GM19395 (cell line): ENCODE data around the gene SERPINH1.

ENCODE experiments used
- ATAC-seq: cut with Tn5 transposase; IDR thresholded peaks from one replicate; pipeline ENCODE4 v1.9.1; 2021; ENCODE audit warnings: mild to moderate bottlenecking, moderate library complexity; ENCODE audit not compliant: unreplicated experiment

Gene SERPINH1

DNA sequence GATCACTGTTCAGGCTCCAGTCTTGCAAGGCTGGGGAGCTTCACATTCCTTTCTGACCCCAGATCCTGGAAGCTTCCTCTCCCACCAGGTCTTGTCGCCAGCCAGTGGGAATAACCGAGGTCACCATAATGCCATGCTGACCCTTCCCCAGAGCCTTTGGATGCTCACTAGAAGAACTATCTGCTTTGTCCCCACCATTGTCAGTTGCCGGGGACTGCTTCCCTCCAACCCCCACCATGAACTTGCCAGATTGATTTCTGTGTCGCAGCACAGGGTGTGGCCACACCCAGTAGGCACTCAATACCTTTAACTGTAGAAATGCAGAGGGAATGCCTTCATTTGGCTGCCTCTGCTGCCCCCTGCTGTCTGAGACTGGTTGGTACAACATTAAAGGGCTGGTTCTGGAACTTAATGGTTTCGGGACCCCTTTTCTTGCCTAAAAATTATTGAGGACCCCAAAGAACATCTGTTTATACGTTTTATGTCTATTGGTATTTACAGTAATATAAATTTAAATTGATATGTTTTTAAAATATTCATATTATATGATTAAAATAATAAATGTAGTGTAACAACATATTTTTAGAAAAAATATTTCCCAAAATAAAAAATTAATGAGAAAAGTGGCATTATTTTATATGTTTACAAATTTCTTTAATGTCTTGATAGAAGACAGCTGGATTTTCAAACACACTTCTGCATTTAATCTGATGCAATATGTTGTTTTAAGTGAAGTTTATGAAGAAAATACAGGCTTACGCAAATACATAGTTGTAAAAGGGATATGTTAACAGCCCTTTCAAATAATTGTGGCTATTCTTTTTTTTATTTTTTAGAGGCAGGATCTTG, 29.6 kb upstream of the SERPINH1 start:
- peak; percentile 49 for ATAC-seq

DNA sequence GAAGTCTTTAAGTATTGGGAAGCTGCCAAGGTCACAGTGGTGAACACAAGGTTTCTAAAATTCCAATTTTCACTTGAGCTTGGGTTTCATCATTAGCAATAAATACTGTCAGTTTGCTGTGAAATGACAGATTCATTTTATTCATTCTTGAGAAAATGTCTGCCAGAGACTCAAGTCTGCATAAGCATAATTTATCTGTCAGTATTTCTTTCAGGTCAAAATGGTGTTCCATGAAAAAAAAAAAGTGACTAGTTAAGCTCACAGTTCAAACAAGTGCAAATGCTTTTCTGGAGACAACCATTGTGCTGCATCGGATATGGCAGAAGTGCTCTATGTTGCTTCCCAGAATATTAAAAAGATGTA, 28.2 kb upstream of the SERPINH1 start:
- ATAC-seq, result no peak

DNA sequence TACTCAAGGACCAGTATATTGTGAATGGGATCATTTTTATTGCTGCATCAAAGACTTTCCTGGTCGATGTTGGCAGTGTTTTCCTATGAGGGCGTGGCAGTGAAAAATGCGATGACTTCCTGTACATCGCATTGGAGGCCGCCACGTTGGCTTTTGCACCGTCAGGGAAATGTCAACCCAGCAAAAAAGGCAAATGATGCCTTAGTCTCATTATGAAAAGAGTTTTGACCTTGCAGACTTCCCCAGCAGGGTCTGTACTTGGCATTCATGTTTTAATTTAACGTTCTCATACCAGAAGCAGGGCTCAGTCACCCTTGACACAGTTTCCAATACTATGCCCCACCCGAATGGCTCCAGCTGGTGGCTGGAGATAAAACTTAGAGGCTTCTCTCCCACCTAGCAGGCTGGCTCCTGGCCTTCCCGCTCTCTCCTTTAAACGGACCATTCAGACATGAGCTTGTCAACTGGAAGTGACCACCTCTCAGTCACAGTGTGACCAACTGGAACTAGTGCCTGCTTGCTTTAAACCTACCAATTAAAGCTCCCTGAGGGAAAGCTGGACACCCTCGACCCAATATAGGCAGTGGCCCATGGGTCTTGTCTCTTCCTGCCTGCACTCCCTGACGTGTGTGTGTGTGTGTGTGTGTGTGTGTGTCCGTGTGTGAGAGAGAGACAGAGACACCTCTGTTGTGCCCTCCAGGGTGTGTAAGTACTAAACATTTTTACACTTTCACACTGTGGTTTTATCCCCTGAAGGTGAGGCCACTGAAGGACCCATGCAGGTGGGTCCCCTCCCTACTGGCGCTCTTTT, 27.6 kb upstream of the SERPINH1 start:
- ATAC-seq, result no peak

DNA sequence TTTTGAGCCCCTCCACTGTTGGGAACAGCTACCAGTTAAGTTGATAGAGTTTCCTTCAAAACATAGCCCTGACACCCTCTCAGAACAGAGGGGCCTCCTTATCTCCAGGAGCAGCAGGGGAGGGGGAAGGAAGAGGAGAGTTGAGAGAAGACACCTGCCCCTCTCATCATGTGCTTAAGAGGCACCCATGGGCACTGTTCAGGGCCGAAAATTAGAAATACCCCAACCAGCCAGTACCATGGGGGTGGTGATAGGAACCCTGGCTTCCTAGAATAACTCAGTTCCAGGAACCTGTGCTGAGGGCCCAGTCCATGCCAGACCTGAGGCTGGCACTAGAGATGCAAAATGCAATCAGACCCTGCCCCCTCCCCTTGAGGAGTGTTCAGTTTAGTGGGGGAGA, 27.0 kb upstream of the SERPINH1 start:
- no peak for ATAC-seq

DNA sequence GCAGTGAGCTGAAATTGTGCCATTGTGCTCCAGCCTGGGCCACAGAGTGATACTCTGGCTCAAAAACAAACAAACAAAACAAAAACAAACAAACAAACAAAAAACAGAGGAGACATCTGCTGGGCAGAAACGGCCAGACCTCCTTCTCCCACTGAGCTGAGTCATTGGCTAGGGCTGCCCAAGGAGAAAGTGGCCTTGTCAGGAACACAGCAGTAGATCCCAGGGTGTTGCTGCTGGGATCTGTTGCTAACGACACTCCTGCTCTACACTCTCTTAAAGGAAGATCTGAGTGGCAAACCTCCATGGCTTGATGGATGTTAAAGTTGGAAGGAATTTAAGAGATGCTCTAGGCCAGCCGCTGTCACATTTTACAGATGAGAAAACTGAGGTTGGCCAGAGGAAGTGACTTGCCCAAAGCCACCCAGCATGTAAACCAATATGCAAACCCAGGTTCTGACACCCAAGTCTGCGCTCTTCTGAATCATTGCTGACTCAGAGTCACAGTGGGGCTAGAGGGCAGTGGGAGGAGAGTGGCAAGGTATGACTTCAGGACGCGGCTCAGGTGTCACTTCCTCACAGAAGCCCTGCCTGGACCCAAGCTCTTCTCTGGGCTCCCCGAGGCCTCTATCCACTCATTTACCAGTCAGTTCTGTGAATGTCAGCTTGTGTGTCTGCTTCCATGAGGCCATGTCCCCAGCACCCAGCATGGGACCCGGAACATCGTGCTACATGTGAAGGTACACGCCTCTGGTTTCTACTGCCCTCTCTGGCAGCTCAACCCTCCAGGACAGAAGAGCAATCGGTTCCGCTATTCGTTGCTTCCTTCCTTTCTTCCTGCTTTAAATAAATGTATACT, 25.0 kb upstream of the SERPINH1 start:
- ATAC-seq, result peak; percentile 86

DNA sequence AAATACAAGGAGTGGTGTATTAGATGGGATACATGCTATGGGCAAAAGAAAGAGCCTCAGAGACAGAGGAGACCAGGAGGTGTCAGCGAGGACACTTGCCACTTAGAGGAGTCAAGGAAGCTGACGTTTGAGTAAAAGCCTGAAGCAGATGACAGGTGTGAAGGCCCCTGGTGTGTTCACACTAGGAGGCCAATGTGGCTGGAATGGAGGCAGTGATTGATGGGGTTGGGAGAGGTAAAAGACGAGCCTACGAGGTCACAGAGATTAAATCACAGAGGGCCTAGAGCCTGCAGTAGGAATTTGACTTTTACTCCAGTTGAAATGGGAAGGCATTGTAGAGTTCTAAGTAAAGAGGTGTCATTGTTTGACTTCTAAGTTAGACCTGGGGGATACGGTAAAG, 24.3 kb upstream of the SERPINH1 start:
- no peak for ATAC-seq

DNA sequence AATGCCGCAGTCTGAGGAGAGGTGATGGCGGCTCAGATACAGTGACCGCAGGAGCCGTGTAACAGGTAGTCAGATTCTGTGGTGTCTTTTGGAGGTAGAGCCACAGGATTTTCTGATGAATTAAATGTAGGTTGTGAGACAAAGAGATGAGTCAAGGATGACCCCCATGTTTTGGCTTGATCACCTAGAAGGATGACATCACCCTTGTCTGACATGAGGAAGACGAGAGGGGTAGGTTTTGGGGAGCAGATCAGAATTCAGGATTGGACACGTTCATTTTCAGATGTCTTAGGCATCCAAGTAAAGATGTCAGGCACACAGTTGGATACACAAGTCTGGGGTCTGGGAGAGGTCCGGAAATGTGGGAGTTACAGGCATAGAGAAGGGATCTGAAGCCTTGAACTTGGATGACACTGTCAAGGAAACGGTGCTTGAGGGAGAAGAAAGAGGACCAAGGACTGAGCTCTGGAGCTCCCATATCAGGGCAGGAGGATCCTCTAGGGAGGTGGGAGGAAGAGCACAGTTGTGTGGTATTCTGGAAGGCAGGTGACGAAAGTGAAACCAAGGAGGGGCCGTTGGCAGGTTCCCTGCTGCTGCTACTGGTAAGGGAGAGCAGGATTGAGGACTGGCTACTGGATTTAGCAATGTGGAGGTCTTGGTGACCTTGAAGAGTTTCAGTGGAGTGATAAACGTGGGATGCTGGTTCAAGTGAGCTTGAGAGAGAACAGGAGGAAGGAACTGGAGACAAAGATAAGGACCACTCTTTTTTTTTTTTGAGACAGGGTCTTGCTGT, 23.7 kb upstream of the SERPINH1 start:
- no peak for ATAC-seq

DNA sequence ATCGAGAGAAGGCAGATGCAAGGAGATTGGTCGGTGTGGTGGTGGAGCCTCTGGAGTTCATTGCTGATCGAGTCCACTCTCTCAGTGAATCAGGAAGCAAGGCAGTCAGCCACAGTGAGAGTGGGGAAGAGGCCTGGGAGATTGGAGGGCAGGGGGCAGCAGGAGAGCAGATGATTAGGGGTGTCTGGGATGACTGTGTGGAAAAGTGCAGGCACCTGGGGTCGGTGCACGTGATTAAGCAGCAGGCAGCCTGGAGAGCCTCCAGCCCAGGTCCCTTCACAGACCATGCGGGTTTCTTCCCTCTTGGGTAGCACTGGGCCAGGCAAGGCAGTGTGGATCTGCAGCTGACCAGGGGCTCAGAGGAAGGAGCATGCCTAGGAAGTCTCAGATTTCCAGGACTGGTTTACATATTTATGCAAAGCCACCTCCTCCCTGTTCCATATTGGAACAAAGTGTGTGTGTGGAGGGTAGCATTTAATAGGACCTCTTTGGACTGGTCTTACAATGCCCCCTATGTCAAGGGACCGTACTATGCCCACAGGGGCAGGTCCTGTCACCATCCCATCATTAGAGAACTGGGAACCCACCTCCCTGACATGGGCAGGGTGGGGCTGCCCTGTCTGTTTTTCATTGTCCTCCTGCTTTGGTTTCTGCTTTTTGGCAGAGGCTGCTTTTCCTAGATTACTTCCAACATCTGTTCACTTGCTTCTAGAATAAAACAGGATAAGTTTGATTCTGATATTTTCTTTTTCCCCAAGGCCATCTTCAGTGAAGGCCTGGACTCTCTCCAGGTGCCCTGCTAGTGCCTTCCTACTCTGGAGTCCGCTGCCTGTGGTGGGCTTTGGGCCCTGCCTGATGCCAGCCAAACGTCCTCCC, 22.4 kb upstream of the SERPINH1 start:
- no peak for ATAC-seq

DNA sequence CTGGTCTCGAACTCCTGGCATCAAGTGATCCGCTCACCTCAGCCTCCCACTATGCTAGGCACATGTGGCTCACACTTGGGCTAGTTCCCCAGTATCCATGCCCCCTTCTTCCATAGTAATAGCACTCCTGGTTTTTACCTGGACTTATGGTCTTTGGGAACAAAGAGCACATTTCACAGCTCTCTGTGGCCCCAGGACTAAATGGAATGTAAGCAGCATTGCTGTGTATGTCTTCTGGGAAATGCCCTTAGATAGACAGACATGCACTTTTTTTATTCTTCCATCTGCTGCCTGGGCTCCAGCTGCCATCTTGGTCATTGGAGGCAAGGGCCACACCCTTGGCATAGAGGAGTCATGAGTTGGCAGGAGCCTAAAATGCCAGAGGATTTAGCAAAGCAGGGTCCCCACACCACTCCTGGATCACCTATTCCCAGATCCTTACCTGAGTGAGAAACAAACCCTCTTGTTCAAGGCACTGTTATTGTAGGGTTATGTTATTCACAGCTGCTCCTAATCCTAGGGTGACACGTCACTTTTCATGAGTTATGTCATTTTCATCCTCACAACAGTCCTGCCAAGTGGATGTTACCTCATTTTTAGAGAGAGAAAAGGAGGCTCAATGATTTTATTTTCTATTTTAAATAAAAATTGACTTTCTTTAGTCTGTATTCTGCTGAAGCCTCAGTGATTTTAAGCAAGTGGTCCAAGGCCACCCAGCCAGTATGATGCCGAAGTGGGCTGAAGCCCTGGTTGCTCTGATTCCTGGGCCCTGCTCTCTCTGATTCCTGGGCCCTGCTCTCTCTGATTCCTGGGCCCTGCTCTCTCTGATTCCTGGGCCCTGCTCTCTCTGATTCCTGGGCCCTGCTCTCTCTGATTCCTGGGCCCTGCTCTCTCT, 20.6 kb upstream of the SERPINH1 start:
- no peak for ATAC-seq

DNA sequence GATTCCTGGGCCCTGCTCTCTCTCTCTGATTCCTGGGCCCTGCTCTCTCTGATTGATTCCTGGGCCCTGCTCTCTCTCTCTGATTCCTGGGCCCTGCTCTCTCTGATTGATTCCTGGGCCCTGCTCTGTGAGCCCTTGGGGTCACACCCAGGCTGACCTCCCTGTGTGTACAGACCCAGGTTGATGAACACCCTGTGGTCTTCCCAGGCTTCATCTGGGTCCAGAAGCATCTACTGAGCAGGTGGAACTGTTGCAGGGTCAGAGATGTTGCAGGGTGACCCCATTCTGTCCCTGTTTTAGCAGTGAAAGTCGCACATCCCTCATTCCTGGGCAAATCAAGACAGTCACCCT, 20.0 kb upstream of the SERPINH1 start:
- no peak for ATAC-seq

DNA sequence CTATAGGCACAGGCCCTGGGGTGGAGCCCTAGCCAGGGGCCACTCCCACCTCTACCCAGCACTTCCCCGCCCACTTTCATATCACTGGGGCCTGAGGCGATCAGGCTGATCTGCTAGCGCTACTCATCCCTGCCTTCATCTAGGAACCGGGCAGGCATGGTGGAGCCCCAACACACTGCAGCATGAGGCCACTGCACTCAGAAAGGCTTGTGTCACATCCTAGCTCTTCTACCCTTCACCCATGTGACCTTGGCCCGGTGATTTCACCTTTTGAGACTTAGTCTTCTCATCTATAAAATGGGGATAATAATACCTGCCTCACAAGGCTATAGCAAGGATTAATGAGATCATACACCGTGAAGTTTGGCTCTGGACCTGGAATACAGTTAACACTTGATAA, 18.2 kb upstream of the SERPINH1 start:
- no peak for ATAC-seq

DNA sequence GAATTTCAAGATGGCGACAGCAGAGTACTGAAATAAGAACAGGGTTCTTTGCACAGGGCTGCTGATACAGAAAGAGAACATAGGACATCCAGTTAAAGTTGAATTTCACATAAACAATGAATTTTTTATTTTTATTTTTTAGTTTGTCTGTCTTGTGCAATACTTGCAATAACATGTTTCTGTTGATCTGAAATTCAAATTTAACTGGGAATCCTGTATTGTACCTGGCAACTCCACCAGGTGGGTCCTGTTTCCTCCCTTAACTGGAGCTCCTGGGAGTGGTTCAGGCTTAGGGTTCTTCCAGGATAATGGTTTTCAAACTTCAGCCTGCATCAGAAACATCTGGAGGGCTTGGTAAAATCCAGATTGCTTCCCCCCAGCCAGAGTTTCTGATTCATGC, 14.9 kb upstream of the SERPINH1 start:
- ATAC-seq, result no peak

DNA sequence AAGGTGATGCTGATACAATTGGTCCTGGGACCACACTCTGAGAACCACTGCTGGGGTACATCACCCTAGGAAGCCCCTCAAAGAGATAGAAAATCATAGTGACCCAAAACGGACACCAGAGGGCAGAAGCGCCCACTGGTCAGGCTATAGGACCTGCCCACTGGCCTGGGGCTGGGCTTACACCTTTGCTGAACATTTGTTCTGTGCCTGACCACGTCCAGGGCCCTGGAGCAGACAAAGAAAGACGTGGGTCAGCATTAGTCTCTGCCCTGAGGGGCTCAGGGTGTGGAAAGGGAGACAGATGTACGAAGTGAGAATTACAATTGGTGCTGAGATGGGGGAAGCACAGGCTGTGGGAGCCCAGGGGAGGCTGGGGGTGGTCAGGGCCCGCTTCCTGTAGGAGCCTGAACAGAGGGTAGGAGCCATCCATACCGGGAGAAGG, 14.4 kb upstream of the SERPINH1 start:
- ATAC-seq, result no peak

DNA sequence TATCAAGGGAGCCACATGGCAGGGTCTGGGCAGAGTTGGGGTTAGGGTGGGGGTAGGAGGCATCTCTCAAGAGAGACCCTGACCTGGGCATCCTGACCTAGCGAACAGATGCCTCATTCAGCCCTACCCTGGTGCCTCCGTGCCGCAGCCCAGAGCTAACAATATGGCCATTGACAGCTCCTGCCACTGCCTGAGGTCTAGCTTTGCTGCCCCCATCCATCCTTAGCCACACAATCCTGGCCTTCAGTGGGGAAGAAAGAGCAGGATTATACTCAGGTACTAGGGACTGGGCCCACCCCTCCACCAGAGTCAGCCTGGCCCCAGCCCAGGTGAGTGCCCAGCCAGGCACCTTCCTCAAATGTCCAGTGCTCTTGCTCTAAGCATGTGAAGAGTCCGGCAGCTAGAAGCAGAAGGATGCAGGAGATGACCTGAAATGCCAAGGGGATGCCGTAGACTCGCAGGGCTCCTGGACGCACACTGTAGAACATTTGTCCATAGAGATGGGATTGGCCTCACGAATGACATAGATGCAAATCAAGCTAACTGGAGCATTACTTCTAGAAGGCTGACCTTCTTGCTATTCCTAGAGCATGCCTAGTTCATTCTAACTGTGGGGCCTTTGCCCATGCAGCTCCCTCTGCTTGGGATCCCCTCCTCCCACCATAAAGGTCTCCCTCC, 13.3 kb upstream of the SERPINH1 start:
- ATAC-seq, result no peak

DNA sequence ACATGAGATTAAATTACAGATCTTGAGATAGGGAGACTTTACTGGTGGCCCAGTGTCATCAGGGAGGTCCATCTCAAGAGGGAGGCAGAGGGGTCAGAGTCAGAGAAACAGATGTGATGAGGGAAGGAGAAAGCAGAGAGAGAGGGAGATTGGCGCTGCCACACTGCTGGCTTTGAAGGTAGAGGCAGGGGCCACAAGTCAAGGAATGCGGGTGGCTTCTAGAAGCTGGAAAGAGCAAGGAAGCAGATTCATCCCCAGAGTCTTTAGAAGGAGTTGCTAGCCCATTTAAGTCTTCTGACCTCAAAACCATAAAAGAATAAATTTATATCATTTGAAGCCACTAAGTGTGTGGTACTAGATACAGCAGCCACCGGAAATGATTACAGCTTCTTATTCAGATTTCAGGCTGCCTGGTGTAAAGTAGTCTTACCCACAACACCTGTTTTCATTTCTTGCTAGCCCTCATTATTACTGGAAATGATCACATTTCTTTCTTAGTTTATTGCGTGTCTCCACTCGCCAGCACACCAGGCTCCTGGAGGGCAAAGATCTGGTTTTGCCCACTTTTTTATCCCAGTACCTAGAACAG, 12.6 kb upstream of the SERPINH1 start:
- ATAC-seq, result no peak

DNA sequence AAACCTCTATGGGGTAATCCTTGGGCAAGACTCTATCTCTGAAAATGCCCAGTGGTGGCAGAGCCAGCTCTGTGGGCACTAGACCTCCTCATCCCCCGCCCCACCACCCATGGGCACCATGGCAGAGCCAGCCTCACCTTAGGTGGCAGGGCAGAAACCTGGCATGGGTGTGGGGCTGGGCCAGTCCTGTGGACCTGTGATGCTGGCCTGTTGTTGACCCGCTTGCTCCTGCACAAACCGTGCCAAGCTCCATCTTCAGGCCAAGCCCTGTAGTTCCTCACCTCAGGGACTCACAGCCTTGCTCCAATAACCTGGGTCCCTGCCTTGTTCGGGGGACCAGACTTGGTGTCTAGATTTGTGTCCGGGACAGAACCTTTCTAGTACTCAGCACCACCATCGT, 8.9 kb upstream of the SERPINH1 start:
- ATAC-seq, result no peak

DNA sequence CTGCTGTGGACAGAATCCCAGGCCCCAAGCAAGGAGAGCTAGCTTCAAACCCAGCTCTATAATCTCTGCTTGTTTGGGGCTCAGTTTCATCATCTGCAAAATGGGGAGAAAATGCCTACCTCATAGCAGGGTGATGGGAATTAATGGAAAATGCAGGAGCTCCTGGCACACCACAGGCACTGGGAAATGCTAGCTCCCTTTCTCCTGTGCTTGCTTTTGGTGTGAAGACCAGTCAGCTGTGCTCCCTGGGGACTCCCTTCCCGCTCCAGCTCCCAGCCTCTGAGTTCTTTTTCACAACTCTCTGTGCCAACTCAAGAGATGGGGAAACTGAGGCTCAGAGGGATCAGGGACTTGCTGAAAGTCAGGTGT, 8.2 kb upstream of the SERPINH1 start:
- no peak for ATAC-seq
